Breast epithelium (tissue), 4 donors: ENCODE results near the gene DHRS12. TPM values are rescaled to one million over a fixed set of nuclear protein-coding genes. Genes with fewer than 3 reads are reported as not detected.

Experiments used
- DNase-seq, 2 donors: peaks; one replicate each; pipeline ENCODE4 v3.0.0-alpha.2; 2019; ENCODE audit warnings: low spot score in 2 of 2
- H3K27ac ChIP-seq, 2 donors: fragments of 200-600 bp; sonication (generic) in 1 of 2; one replicate each; pipeline ENCODE4 v1.5.1; 2016 to 2019; ENCODE audit warnings: mild to moderate bottlenecking in 1 of 2
- H3K27me3 ChIP-seq, 2 donors: fragments of 200-600 bp; sonication (generic) in 1 of 2; one replicate each; pipeline versions ENCODE4 v1.5.1 to v1.6.0; 2017 to 2019; ENCODE audit warnings: control low read depth in 1 of 2, mild to moderate bottlenecking in 1 of 2
- H3K36me3 ChIP-seq: fragments of 200-600 bp; one replicate; pipeline ENCODE4 v1.5.1; 2019
- H3K4me1 ChIP-seq, 2 donors: fragments of 200-600 bp; sonication (generic); one replicate each; pipeline ENCODE4 v1.5.1; 2016 to 2019; ENCODE audit warnings: control low read depth in 1 of 2
- H3K4me3 ChIP-seq, 3 donors: fragments of 200-600 bp; sonication (generic); 1 replicate in 2 of 3; 2 replicates in 1 of 3; pipeline ENCODE4 v1.5.1; 2016 to 2019; ENCODE audit warnings: mild to moderate bottlenecking in 3 of 3, moderate library complexity in 2 of 3
- H3K9me3 ChIP-seq, 2 donors: fragments of 200-600 bp; sonication (generic) in 1 of 2; one replicate each; pipeline ENCODE4 v1.5.1; 2016 to 2019; ENCODE audit warnings: control low read depth in 1 of 2
- POLR2A ChIP-seq: fragments of 450-650 bp; IDR thresholded peaks from one replicate; pipeline ENCODE4 v1.6.1; 2016; ENCODE audit warnings: antibody characterized with exemption, mild to moderate bottlenecking, moderate library complexity
- POLR2AphosphoS5 ChIP-seq, 3 donors: sonication (generic); formaldehyde crosslinking; IDR thresholded peaks; one replicate each; pipeline ENCODE4 v1.6.1; 2017; ENCODE audit warnings: antibody characterized with exemption in 3 of 3
- intact Hi-C: fragments of 100-400 bp; cut with DNase I; formaldehyde crosslinking; loops from one replicate; pipeline ENCODE4 v1.15.1; 2023; ENCODE audit warnings: low total_unique reads
- total RNA-seq, 3 donors: library from RNA; depleted of rRNA; stranded (reverse); fragments of >200 nt; gene quantifications; one replicate each; pipeline ENCODE4 v1.1.0, GENCODE V29; 2016
- TF ChIP-seq, protein P1 (sequence below), 3 donors: fragments of 450-650 bp; IDR thresholded peaks; one replicate each; pipeline ENCODE4 v1.5.1; 2016 to 2017; ENCODE audit warnings: antibody characterized with exemption in 3 of 3, mild to moderate bottlenecking in 3 of 3, moderate library complexity in 3 of 3

DHRS12 gene
- total RNA-seq, 3 donors from 2014 or later, result 16.2 to 35.7 (median 16.4) TPM

GRCh38 chr13:51740698-51741097 is 63.3 kb downstream of the DHRS12 start:
- no peaks in the 10 kb centered on the region for H3K27me3 ChIP-seq
- H3K4me1 ChIP-seq, result no peaks in the 10 kb centered on the region
- H3K36me3 ChIP-seq, result no peaks in the 10 kb centered on the region
- peak overlapping the region; percentile 79 to 90 for H3K27ac ChIP-seq
- DNase-seq, result no peak
- no peak for TF ChIP-seq POLR2A
- TF ChIP-seq, protein P1, sequence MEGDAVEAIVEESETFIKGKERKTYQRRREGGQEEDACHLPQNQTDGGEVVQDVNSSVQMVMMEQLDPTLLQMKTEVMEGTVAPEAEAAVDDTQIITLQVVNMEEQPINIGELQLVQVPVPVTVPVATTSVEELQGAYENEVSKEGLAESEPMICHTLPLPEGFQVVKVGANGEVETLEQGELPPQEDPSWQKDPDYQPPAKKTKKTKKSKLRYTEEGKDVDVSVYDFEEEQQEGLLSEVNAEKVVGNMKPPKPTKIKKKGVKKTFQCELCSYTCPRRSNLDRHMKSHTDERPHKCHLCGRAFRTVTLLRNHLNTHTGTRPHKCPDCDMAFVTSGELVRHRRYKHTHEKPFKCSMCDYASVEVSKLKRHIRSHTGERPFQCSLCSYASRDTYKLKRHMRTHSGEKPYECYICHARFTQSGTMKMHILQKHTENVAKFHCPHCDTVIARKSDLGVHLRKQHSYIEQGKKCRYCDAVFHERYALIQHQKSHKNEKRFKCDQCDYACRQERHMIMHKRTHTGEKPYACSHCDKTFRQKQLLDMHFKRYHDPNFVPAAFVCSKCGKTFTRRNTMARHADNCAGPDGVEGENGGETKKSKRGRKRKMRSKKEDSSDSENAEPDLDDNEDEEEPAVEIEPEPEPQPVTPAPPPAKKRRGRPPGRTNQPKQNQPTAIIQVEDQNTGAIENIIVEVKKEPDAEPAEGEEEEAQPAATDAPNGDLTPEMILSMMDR (IDR thresholded peaks at IDR 0.05), result no peak
- no peak for TF ChIP-seq POLR2AphosphoS5 (IDR thresholded peaks at IDR 0.05)
- intact Hi-C loops, result no loop called here
- no peaks in the 10 kb centered on the region for H3K9me3 ChIP-seq
- no peak overlapping the region for H3K4me3 ChIP-seq

GRCh38 chr13:51739027-51739764 is 64.8 kb downstream of the DHRS12 start:
- H3K36me3 ChIP-seq, result no peaks in the 10 kb centered on the region
- no peaks in the 10 kb centered on the region for H3K27me3 ChIP-seq
- intact Hi-C loops, result no loop called here
- TF ChIP-seq, protein P1 (IDR thresholded peaks at IDR 0.05), result no peak
- no peak for TF ChIP-seq POLR2A
- TF ChIP-seq POLR2AphosphoS5 (IDR thresholded peaks at IDR 0.05), result no peak
- H3K4me1 ChIP-seq, result no peaks in the 10 kb centered on the region
- H3K27ac ChIP-seq, result peak overlapping the region; percentile 79 to 90
- H3K9me3 ChIP-seq, result no peaks in the 10 kb centered on the region
- no peak overlapping the region for H3K4me3 ChIP-seq
- DNase-seq, result no peak

DNA sequence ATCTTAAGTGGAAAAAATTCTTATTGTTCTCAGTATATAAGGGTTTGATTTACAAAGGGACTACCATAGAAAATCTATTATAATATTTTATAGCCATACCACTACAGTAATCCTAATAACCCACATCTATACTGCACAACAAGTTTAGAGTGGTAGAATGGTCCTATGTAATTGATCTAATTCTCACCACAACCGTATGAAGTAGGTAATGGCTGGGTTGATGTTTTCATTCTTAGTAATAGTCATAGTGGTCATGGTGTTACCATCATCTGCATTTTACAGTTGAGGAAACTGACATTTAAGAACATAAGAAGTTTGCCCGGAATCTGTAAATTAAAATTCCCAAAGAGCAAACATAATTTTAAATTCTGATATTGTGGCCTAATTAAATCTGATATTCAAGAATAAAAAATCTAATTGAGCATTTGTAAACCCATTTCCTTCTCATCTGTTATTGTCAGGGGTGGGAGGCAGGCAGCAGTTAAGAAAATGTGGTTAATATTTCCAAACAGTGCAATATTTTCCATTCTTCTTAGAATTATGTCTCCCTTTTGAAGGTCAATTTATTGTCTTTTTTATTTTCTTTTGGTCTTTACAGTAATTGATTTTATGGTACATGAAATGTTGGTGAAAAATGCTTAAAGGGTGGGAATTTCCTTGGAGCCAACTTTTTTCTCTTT is 65.6 kb downstream of the DHRS12 start:
- Histone ChIP-seq H3K9me3 (no peaks in the 10 kb centered on the region), H3K36me3 (no peaks in the 10 kb centered on the region), H3K4me3 (no peak overlapping the region), H3K4me1 (no peaks in the 10 kb centered on the region), H3K27me3 (no peaks in the 10 kb centered on the region), H3K27ac (peak overlapping the region in 1 of 2 donors; percentile 79)
- intact Hi-C loops, result no loop called here
- no peak for DNase-seq
- no peak for TF ChIP-seq POLR2AphosphoS5 (IDR thresholded peaks at IDR 0.05)
- no peak for TF ChIP-seq POLR2A
- TF ChIP-seq, protein P1 (IDR thresholded peaks at IDR 0.05), result no peak

- TF ChIP-seq POLR2AphosphoS5 (IDR thresholded peaks at IDR 0.05) (no peak), POLR2A (no peak)
- TF ChIP-seq, protein P1 (IDR thresholded peaks at IDR 0.05), result no peak
- intact Hi-C loops, result no loop called here
These were observed 66.4 kb downstream of the DHRS12 start for GRCh38 chr13:51737609-51738008.

GRCh38 chr13:51734786-51735185 is 69.2 kb downstream of the DHRS12 start:
- Histone ChIP-seq H3K9me3 (no peaks in the 10 kb centered on the region), H3K4me3 (no peak overlapping the region), H3K4me1 (peaks cover 11 to 12% of the 10 kb centered on the region in 2 donors), H3K27me3 (no peaks in the 10 kb centered on the region), H3K36me3 (no peaks in the 10 kb centered on the region), H3K27ac (no peak overlapping the region)
- intact Hi-C loops, result no loop called here
- no peak for DNase-seq
- TF ChIP-seq POLR2AphosphoS5 (IDR thresholded peaks at IDR 0.05) (no peak), POLR2A (no peak)
- TF ChIP-seq, protein P1 (IDR thresholded peaks at IDR 0.05), result no peak

More at GRCh38 chr13:51737609-51738008, 66.4 kb downstream of the DHRS12 start:
- Histone ChIP-seq H3K4me1 (no peaks in the 10 kb centered on the region), H3K9me3 (no peaks in the 10 kb centered on the region), H3K27ac (no peak overlapping the region), H3K27me3 (no peaks in the 10 kb centered on the region), H3K4me3 (no peak overlapping the region), H3K36me3 (no peaks in the 10 kb centered on the region)
- DNase-seq, result no peak
